A673 (cell line): ENCODE measurements around the gene ADAMTS2. TPM values are rescaled to one million over a fixed set of nuclear protein-coding genes. Genes with fewer than 3 reads are reported as not detected.

Experiments used
- BruUV-seq: library from RNA; stranded (reverse); fragments of 400-500 nt; replicated peaks from 2 replicates; lab custom pipeline; 2021; lab: Mats Ljungman, UMichigan
- CTCF ChIA-PET: fragments of 300-600 bp; sonication (Branson Sonifier 250); formaldehyde crosslinking; loops from one replicate; lab custom pipeline; 2022; ENCODE audit warnings: antibody characterized with exemption; lab: Charles Lee
- POLR2A ChIA-PET: fragments of 300-600 bp; sonication (Branson Sonifier 250); formaldehyde crosslinking; loops from one replicate; lab custom pipeline; 2022; ENCODE audit warnings: antibody characterized with exemption; ENCODE audit not compliant: low non-redundant PET; lab: Charles Lee
- DNase-seq: peaks from one replicate; pipeline ENCODE4 v3.0.0-alpha.2; 2015; ENCODE audit warnings: low spot score
- H3K27ac ChIP-seq: fragments of 200-600 bp; sonication (generic); 2 replicates; pipeline ENCODE4 v1.5.1; 2016; ENCODE audit warnings: mixed run types, low read depth, mild to moderate bottlenecking, mixed read lengths, antibody characterized with exemption, low read length; ENCODE audit not compliant: poor library complexity, severe bottlenecking
- H3K27me3 ChIP-seq: fragments of 200-600 bp; sonication (generic); replicated peaks from 2 replicates; pipeline ENCODE4 v1.6.1; 2017; ENCODE audit warnings: mixed run types, low read depth, mild to moderate bottlenecking, mixed read lengths, antibody characterized with exemption, low read length; ENCODE audit not compliant: insufficient read depth, poor library complexity
- H3K36me3 ChIP-seq: fragments of 200-600 bp; sonication (generic); 2 replicates; pipeline ENCODE4 v1.6.1; 2016; ENCODE audit warnings: mixed run types, mild to moderate bottlenecking, mixed read lengths, antibody characterized with exemption, low read length; ENCODE audit not compliant: insufficient read depth, poor library complexity, severe bottlenecking
- H3K4me1 ChIP-seq: fragments of 200-600 bp; sonication (generic); 2 replicates; pipeline ENCODE4 v1.6.1; 2017; ENCODE audit warnings: mixed run types, mild to moderate bottlenecking, mixed read lengths, antibody characterized with exemption, low read length; ENCODE audit not compliant: insufficient read depth, poor library complexity, severe bottlenecking
- H3K4me3 ChIP-seq: fragments of 200-600 bp; sonication (generic); 2 replicates; pipeline ENCODE4 v1.5.1; 2016; ENCODE audit warnings: low read depth, mixed run types, mild to moderate bottlenecking, mixed read lengths, low read length; ENCODE audit not compliant: poor library complexity, severe bottlenecking
- H3K9me3 ChIP-seq: fragments of 200-600 bp; sonication (generic); 2 replicates; pipeline ENCODE4 v1.6.1; 2016; ENCODE audit warnings: mixed run types, low read depth, mild to moderate bottlenecking, mixed read lengths, antibody characterized with exemption, low read length; ENCODE audit not compliant: poor library complexity, severe bottlenecking
- CTCF ChIP-seq: fragments of 300-800, 200-600 bp; sonication (generic); conservative IDR thresholded peaks from 2 replicates; pipeline ENCODE4 v1.5.1; 2017; ENCODE audit warnings: low read depth, mild to moderate bottlenecking, antibody characterized with exemption, low read length, moderate library complexity, mixed read lengths
- EZH2 ChIP-seq: fragments of 200-600 bp; sonication (generic); IDR thresholded peaks from 2 replicates; pipeline ENCODE4 v1.6.1; 2017; ENCODE audit warnings: borderline replicate concordance, low read depth, mild to moderate bottlenecking, mixed read lengths, antibody characterized with exemption, low read length; ENCODE audit not compliant: poor library complexity, severe bottlenecking
- intact Hi-C: fragments of 100-400 bp; cut with micrococcal nuclease; formaldehyde crosslinking; loops from one replicate; pipeline ENCODE4 v1.10.0; 2022; ENCODE audit not compliant: unreplicated experiment
- total RNA-seq: library from RNA; stranded (reverse); gene quantifications from 2 replicates; pipeline ENCODE4 v1.2.3, GENCODE V29; 2021

ADAMTS2 gene
- total RNA-seq, 1 experiment from 2014 or later: 0.39 TPM

- Histone ChIP-seq H3K4me3 (no peak overlapping the region), H3K36me3 (no peaks in the 10 kb centered on the region), H3K27me3 (no peaks in the 10 kb centered on the region), H3K9me3 (no peaks in the 10 kb centered on the region), H3K4me1 (no peaks in the 10 kb centered on the region), H3K27ac (no peak overlapping the region)
- no peak for TF ChIP-seq CTCF
- no peak for TF ChIP-seq EZH2
- no TSS peak for BruUV-seq
- ChIA-PET CTCF (no interaction called here), POLR2A (no interaction called here)
- DNase-seq: no peak
- intact Hi-C loops: no loop called here
These were observed 29.8 kb downstream of the ADAMTS2 start for GRCh38 chr5:179315356-179315890.

- ChIA-PET POLR2A (no interaction called here), CTCF (no interaction called here)
- TF ChIP-seq EZH2: no peak
- no peak for TF ChIP-seq CTCF
- Histone ChIP-seq H3K27me3 (no peaks in the 10 kb centered on the region), H3K9me3 (no peaks in the 10 kb centered on the region), H3K4me1 (no peaks in the 10 kb centered on the region), H3K4me3 (no peak overlapping the region), H3K27ac (no peak overlapping the region), H3K36me3 (no peaks in the 10 kb centered on the region)
- BruUV-seq: no TSS peak
- intact Hi-C loops: no loop called here
- no peak for DNase-seq
These were observed 30.5 kb downstream of the ADAMTS2 start for GRCh38 chr5:179314606-179315355.

GRCh38 chr5:179313849-179314521, 31.3 kb downstream of the ADAMTS2 start:
- ChIA-PET CTCF (no interaction called here), POLR2A (no interaction called here)
- H3K9me3 ChIP-seq: no peaks in the 10 kb centered on the region
- H3K36me3 ChIP-seq: no peaks in the 10 kb centered on the region
- no TSS peak for BruUV-seq
- no peak overlapping the region for H3K4me3 ChIP-seq
- no peak overlapping the region for H3K27ac ChIP-seq
- no peaks in the 10 kb centered on the region for H3K27me3 ChIP-seq
- DNase-seq: no peak
- intact Hi-C loops: no loop called here
- H3K4me1 ChIP-seq: no peaks in the 10 kb centered on the region
- TF ChIP-seq EZH2 (no peak), CTCF (no peak)
